Raji (cell line): Measurements from ENCODE around the gene CYP27C1.

ENCODE experiments used
- POLR2A ChIP-seq: IDR thresholded peaks from 2 replicates; pipeline ENCODE4 v1.6.1; 2011; ENCODE audit warnings: low read depth, low read length, control low read depth; ENCODE audit not compliant: insufficient read depth

CYP27C1 gene

DNA sequence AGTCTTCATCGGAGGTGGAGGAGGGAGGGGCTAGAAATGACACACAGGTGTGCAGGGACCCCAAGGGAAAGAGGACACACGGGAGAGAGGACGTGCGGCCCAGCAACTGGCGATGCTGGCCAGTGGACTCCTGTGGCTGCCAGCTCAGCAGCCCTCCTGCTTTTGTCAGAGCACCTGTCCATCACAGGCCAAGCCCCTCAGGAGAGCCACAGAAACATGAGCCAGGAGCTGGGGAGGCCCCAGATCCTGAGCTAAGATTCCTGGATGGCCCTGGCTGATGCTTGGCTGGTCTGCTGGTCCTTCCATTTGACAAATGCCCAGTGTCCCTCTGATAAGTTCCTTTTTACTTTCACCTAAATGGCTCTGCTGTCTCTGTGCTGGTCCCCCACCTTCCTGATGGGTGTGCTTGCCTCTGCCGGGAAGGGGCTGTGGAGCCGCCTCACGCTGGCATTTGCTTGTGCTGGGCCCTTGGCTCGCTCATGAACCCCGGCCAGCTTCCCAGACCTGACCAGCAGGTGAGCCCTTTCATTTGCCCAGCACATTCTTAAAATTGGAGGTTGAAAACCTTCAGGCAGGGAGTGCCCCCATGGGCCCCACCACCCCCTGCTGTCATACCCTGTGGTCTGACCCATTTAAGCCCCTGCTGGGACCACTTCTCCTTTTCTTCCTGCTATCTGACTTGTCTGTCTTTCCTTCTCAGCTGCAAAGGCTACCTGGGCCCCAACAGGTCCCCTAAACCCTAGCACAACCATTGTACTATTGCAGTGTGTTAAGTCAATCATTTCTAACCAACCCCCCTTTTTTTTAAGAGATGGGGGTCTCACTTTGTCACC, 37.3 kb downstream of the CYP27C1 start:
- no peak for TF ChIP-seq POLR2A

DNA sequence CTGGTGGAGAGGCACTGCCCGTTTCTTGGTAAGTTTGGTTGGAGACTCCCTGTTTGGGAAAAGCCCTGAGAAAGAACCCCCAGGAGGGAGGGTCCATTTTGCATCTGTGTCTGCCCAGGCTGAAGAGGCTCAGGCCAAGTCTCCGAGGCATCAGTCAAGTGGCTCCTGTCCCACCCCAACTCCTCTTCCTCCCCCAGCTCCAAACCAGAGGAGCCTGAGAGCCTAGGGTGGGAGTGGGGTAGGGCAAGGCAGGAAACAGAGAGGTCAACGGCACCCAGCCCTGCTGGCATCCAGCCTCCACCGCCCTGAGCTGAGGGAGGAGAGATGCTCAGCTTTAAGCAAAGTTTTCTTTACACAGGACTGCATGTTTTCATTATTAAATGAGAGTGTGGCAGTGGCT, 38.2 kb downstream of the CYP27C1 start:
- TF ChIP-seq POLR2A, result no peak

DNA sequence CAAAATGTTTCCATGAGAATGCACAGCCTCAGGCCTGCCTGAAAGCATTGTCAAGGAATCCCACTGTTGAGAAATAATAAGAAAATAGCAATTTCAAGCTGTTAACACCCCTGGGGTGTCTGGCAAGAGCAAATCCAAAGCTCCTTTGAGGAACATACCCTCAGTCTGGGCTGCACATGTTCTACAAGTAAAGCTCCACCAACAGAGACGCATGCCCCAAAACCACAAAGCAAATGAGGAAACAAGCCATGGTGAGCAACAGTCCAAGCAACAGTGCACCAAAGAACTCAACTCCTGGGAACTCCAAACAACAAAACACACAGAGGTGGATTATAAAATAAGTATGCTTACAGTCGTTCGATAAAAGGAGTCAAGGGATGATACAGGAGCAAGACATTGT, 40.3 kb downstream of the CYP27C1 start:
- no peak for TF ChIP-seq POLR2A

DNA sequence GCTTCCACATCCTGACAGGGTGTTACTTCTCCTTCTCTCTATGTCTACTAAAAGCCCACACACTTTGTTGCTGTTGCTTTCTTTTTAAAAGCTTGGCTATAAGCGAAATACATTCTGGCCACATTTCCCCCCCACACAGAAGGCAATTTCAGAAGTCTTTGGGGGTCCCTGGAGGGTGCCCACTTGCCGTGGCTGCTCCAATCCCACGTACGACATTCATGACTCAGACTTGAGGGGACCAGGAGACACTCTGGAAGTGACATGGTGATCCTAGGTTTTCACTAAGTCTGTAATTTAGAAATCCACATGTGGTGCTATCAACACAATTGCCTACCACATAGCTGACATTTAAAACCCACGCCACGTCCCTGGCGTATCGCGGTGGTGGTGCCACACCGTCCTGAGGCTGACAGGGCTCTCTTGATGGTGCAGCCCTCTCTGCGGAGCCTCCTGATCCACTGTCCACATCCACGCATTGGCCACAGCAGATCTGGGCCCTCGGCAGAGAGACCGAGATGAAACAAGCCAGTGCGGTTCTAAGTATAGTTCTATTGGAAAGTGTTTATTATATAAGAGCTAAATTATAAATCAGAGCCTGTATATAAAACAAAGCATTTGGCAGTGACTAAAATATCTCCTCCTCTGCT, 42.4 kb downstream of the CYP27C1 start:
- TF ChIP-seq POLR2A, result no peak

DNA sequence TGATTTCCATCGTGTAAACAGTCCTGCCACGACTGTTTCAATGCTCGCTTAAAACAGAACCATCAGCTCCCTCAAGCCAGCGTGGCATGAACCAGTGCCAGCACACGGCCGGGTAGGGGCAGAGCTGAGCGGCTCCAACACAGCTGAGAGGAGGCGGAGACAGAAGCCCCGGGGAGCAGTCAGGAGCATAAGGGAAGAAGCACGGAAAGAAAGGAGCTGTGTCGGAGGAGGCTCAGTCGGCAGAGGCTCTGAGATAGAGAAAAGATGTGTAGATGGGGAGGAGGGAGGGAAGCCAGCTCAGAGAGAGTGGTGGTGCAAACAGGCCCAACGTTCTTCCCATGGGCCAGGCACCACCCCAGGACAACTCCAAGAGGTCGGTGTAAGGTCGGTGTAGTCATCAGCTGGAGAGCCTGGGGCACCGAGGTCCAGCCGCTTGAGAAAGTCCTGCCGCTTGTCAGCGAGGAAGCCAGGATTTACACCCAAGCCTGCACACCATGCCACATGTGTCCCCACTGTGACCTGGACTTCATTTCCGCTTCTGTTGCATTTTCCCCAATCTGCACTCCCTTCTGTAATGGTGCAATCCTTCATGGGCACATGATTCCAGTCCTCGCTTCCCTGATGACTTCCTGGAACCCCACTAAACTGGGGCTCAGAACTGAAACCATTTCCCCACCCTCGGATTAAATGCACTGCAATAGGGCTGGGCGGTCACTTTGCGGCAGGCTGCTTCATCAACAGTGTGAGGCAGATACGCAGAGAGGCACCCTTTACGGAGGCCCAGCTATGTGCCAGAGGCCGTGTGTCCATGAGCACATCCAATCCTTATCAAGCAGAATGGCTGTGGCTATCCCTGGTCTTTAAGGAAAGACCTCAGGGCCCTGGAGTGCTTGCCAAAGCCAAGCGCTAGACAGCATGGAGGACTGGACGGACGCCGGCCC, 43.5 kb downstream of the CYP27C1 start:
- no peak for TF ChIP-seq POLR2A

DNA sequence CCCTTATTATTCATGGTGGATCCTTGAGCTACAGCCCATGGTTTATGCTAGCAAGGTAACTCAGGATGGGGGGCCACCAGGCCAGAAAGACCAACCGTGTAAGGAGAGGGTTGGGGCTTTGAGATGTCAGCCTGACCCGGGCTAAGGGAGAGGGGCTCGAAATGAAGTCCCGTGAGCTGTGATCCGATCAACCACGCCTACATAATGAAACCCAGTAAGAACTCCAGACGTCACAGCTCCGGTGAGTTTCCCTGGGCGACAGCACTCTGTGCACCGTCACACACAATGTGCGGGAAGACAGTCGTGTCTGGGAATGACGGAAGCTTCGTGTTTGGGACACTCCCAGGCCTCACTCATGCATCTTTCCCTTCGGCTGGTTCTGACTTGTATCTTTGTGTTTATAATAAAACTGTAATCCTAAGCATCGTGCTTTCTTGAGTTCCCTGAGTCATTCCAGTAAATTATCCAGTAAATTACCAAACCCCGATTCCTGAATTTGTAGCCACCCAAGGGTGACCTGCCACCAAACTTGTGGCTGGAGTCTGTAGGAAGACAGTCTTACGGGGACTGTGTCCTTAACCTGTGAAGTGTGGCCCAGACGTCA, 44.2 kb downstream of the CYP27C1 start:
- TF ChIP-seq POLR2A, result no peak

DNA sequence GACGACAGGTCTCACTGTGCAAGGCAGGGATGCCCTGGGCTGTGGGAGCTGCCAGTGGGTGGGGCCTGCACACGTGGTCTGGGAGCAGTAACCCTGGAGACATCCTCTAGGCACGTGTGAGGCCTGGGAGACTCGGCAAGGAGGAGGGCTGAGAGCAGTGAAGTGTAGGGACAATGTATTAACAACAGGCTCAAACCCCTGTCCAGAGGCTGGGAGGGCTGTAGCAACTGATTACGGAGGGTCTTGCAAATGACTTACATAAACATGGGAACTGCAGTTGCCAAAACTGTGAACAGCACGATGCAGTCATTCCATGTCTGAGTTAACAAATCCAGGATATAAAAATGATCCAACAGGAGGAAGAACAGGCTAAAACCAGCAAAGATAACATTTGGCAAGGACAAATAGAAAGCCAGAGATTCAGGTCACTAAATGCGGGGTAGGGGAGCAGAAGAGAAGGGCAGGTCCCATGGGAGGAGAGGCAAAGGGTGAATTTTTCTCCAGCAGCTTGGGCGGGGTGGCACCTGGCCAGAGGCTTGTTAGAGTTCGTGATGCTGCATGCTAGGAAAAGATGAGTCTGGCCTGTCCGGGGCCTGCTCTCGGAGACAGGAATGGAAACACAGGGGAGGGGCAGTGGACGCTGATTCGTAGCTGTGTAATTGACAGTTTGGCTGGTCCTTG, 44.9 kb downstream of the CYP27C1 start:
- TF ChIP-seq POLR2A, result no peak

DNA sequence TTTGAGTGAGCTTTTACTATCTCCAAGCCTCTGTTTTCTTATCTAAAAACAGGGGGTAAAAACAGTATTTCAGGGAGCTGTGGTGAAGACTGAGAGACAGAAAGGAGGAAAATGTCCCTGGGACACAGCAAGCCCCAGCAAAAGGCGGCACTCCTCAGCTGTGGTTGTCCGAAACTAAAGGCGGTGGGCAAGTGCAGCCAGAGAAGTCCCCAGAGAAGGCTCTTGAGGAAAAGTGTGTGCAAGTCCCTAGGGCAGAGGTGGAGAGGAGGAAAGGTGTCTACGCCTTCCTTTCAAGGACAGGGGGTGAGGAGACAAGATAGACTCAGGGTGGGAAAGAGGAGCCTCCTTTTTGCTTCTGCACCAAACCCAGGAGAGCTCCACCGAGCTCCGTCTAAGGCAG, 45.5 kb downstream of the CYP27C1 start:
- TF ChIP-seq POLR2A, result no peak

DNA sequence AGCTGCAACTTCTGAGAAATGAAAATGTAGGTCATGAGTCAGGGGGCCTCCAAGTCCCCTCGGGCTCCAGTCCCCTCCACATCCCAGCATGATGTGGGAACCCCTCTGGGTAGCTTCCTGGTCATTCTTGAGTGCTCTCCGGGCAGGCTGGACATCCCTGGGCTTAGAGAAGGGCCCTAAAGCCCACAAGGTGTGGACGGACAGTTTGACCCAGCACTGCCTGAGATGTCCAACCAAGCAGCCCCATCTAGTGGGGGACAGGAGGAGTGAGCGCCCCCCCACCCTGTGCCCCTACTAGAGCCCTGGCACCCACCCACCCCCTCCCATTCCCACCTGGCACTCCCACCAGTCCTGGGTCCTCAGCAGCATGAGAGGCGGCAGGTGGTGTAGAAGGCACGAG, 46.0 kb downstream of the CYP27C1 start:
- TF ChIP-seq POLR2A, result no peak

DNA sequence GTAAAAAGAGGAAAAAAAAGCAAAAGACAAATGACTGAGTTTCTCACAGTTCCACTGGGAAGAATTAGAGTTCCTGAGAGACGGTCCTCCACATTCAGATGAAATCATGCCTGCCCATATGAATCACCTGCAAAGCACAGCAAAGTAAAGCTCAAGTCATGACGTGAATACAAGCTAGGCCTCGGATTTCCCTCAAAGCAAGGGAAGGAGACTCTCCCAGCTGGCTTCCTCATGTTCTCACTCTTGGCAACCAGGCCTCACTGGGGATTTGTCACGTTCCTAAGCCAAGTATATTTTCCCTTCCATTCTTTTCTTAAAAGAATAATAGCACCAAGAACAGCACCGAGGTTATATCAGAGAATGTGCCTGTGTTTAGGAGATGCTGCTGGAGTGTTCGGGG, 47.0 kb downstream of the CYP27C1 start:
- TF ChIP-seq POLR2A, result no peak

DNA sequence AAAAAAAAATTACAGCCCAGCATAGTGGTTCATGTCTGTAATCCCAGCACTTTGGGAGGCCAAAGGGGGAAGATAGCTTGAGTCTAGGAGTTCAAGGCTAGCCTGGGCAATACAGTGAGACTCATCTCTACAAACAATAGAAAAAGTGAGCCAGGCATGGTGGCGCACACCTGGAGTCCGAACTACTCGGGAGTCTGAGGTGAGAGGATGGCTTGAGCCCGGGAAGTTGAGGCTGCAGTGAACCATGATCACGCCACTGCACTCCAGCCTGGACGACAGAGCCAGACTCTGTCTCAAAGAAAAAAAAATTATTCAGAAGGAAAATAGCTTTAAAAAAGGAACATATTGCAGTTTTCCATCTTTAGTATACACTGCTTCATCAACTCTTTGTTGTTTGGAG, 47.8 kb downstream of the CYP27C1 start:
- no peak for TF ChIP-seq POLR2A

DNA sequence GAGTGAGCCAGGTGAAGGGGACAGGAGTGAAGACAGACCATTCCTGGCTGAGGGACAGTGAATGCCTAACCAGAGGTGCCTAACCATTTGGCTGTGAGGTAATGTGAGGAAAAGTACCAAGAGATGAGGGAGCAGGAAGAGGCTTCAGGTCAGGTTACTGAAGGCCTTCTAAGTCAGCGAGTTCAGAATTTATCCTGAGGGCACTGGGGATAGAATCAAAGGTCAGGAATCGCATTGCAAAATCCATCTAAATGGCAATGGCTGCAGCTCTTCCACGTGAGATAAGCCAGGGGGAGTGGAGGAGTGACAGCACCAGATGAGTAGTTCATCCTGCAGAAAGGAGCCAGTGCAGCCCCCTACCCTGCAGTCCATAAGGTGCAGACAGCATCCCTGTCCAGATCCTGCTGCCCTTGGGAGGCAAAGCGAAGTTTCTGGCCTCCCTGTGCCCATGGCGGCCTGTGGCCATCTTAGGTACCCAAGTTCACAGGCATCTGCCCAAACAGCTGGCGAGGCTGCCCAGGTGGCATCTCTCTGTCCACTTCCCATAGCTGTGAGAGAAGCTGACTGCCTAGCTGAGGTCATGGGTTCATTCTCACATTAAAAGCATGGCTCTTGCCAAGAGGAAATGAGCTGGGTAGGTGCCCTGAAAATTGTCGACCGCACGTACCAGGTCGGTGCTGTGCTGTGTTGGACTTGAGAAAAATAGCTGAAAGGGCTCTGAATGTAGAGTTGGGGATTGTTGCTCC, 49.5 kb downstream of the CYP27C1 start:
- no peak for TF ChIP-seq POLR2A

DNA sequence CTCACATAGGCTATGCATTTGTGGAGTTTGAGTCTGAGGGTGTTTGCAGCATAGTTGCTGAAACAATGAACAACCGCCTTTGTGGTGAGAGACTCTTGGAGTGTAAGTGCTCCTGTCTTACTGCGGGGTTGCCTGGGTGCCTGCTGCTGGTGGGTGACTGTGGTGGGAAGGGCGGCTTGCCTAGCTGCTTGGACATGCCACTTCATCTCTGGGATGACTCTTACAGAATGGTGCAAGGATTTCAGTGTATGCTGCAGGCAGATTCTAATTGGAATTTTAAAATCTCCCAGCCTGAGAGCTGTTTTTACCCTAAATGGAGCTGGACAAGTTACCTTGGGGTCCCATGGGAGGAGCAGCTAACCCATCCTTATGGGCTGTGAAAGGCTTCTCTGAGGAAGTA, 50.1 kb downstream of the CYP27C1 start:
- no peak for TF ChIP-seq POLR2A

DNA sequence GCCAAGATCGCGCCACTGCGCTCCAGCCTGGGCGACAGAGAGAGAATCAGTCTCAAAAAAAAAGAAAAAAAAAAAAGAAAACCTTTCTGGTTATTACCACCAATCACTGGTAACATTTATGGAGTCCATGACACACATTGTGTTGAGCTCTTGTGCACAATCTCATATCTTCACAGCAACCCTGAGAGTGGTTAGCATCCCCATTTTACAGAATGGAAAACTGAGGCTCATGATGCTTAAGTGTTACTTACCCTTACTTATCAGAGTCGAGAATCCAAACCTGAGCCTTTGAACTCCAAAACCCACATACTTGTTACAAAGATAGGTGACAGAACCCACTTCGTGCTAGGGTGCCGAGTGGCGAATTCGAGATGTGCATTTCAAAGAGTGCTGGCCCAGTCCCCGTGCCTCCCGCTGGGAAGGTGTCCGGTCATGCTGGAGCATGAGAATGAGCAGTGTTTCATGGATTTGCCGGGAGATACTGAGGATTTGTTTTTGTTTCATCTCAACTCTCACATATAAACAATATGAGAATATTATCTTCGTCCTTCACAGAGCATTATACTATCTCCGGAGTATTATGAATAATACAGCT, 50.9 kb downstream of the CYP27C1 start:
- no peak for TF ChIP-seq POLR2A

DNA sequence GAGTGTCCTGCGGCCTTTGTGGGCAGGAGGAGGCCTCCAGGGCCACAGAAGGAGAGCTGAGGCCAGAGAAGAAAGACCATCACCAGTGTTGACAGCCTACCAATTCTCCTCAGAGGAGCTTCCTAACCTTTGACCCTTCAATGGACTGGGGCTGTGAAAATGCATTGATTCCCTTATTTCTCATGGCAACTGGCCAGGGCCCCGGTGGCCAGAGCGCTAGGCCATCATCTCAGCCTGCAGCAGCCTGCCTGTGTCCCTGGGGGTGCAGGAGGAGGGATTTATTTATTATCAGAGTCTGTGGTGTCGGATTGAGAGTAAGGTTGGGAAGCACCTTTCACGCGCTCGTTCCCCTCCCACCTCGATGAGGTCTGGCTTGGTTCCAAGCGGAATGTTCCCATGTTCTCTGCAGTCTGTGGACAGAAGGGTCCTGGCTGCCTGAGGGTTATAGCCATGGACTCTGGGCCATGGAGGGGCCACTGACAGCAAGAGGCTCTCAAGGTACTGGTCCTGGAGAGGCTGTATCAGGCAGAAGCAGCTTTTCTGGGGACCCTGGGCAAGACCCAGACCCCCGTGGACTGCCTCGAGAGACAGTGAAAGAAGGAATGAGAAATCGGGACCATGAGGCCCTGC, 53.8 kb downstream of the CYP27C1 start:
- TF ChIP-seq POLR2A, result no peak
